KMS-11 (cell line): Measurements from ENCODE around the gene SMARCA5.

Source experiments
- H2AFZ ChIP-seq: fragments of 200-600 bp; sonication (generic); 2 replicates; pipeline ENCODE4 v1.6.1; 2016; ENCODE audit warnings: antibody characterized with exemption, mixed run types, low read depth
- H3K27ac ChIP-seq: fragments of 200-600 bp; sonication (generic); 2 replicates; pipeline ENCODE4 v1.6.1; 2016; ENCODE audit warnings: mild to moderate bottlenecking, mixed run types
- H3K27me3 ChIP-seq: fragments of 200-600 bp; sonication (generic); 2 replicates; pipeline ENCODE4 v1.6.1; 2017; ENCODE audit warnings: mild to moderate bottlenecking, low read depth, mixed run types, moderate library complexity; ENCODE audit not compliant: insufficient read depth
- H3K36me3 ChIP-seq: fragments of 200-600 bp; sonication (generic); 2 replicates; pipeline ENCODE4 v1.6.1; 2017; ENCODE audit warnings: mild to moderate bottlenecking, mixed run types; ENCODE audit not compliant: insufficient read depth
- H3K4me1 ChIP-seq: fragments of 200-600 bp; sonication (generic); 2 replicates; pipeline ENCODE4 v1.6.1; 2016; ENCODE audit warnings: mild to moderate bottlenecking, low read depth, mixed run types; ENCODE audit not compliant: poor library complexity, severe bottlenecking
- H3K4me2 ChIP-seq: fragments of 200-600 bp; sonication (generic); 2 replicates; pipeline ENCODE4 v1.7.0; 2016; ENCODE audit warnings: mild to moderate bottlenecking, mixed run types
- H3K4me3 ChIP-seq: fragments of 200-600 bp; sonication (generic); IDR thresholded peaks from 2 replicates; pipeline ENCODE4 v1.6.1; 2017; ENCODE audit warnings: low read depth, low read length, mixed read lengths; ENCODE audit not compliant: insufficient read depth
- H3K79me2 ChIP-seq: fragments of 200-600 bp; sonication (generic); 2 replicates; pipeline ENCODE4 v1.6.1; 2016; ENCODE audit warnings: low read depth, mixed run types; ENCODE audit not compliant: insufficient read depth
- H3K9ac ChIP-seq: fragments of 200-600 bp; sonication (generic); 2 replicates; pipeline ENCODE4 v1.6.1; 2016; ENCODE audit warnings: mild to moderate bottlenecking, mixed run types
- H4K20me1 ChIP-seq: fragments of 200-600 bp; sonication (generic); 2 replicates; pipeline ENCODE4 v1.6.1; 2016; ENCODE audit warnings: mild to moderate bottlenecking, mixed run types; ENCODE audit not compliant: insufficient read depth
- TF ChIP-seq, protein P1 (sequence below): fragments of 200-600 bp; sonication (generic); conservative IDR thresholded peaks from 2 replicates; pipeline ENCODE4 v1.6.1; 2017; ENCODE audit warnings: low read depth, mild to moderate bottlenecking, antibody characterized with exemption, low read length, moderate library complexity, mixed read lengths

SMARCA5 gene

DNA sequence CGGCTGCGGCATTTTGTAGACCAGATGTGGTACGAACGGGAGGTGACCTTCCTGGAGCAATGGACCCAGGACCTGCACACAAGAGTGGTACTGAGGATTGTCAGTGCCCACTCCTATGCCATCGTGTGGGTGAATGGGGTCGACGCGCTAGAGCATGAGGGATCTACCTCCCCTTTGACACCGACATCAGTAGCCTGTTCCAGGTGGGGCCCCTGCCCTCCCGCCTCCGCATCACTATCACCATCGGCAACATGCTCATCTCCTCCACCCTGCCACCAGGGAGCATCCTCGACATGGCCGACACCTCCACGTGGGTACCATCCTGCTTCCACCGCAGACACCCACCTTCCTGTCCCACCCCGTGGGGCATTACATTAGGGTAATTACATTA, 46.2 kb downstream of the SMARCA5 start:
- Histone ChIP-seq H3K27ac (no peak overlapping the region), H3K9ac (no peak overlapping the region), H3K4me3 (no peak overlapping the region)

DNA sequence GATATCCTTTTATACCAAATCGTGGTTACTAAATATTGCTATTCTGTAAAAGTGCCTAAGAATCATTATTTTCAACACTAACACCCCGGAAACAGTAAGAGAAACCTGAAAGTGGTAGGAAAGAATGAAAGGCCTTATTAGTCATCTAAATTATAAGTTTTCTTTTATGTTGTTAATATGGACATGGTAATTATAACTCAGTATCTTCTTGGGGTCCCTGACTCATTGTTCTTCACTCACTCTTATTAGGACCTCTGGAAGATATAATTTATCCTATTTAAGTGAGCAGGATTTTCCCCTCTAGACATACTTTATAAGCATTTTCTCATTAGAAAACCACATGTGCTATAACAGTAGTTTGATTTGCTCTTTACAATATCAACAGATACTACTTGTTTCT, 51.0 kb downstream of the SMARCA5 start:
- Histone ChIP-seq H3K4me2 (no peak overlapping the region), H3K4me3 (no peak overlapping the region), H3K27me3 (no peaks in the 10 kb centered on the region), H4K20me1 (no peaks in the 10 kb centered on the region), H3K36me3 (no peaks in the 10 kb centered on the region), H3K27ac (no peak overlapping the region), H3K4me1 (no peaks in the 10 kb centered on the region), H3K9ac (no peak overlapping the region), H3K79me2 (no peaks in the 10 kb centered on the region), H2AFZ (no peak overlapping the region)
- TF ChIP-seq, protein P1, sequence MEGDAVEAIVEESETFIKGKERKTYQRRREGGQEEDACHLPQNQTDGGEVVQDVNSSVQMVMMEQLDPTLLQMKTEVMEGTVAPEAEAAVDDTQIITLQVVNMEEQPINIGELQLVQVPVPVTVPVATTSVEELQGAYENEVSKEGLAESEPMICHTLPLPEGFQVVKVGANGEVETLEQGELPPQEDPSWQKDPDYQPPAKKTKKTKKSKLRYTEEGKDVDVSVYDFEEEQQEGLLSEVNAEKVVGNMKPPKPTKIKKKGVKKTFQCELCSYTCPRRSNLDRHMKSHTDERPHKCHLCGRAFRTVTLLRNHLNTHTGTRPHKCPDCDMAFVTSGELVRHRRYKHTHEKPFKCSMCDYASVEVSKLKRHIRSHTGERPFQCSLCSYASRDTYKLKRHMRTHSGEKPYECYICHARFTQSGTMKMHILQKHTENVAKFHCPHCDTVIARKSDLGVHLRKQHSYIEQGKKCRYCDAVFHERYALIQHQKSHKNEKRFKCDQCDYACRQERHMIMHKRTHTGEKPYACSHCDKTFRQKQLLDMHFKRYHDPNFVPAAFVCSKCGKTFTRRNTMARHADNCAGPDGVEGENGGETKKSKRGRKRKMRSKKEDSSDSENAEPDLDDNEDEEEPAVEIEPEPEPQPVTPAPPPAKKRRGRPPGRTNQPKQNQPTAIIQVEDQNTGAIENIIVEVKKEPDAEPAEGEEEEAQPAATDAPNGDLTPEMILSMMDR = no peak

More for the DNA sequence above, 46.2 kb downstream of the SMARCA5 start:
- H3K4me1 ChIP-seq = no peaks in the 10 kb centered on the region
- H3K79me2 ChIP-seq = no peaks in the 10 kb centered on the region
- TF ChIP-seq, protein P1 = no peak
- H3K4me2 ChIP-seq = no peak overlapping the region
- H2AFZ ChIP-seq = peak overlapping the region; percentile 38
- H4K20me1 ChIP-seq = no peaks in the 10 kb centered on the region
- no peaks in the 10 kb centered on the region for H3K27me3 ChIP-seq
- no peaks in the 10 kb centered on the region for H3K36me3 ChIP-seq

DNA sequence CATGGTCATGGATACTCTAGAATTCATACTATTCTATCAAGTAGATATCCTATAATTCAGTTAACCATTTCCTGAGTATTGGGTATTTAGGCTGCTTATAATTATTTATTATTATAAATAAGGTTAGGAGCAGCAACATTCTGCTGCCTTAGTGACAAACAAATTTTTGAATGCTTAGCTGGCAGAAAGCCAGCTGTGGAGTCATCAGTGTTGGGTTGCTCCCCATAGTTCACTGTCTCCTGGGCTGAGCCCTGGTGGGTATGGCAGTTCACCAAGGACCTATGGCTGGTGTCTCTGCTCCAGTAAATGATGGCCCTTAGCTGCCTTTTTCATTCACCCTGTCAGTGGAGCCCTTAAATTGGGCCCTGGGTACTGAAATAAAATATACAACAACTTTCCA, 61.8 kb downstream of the SMARCA5 start:
- Histone ChIP-seq H3K36me3 (no peaks in the 10 kb centered on the region), H2AFZ (no peak overlapping the region), H3K4me1 (no peaks in the 10 kb centered on the region), H3K4me2 (no peak overlapping the region), H3K27ac (no peak overlapping the region), H4K20me1 (no peaks in the 10 kb centered on the region), H3K4me3 (no peak overlapping the region), H3K79me2 (no peaks in the 10 kb centered on the region), H3K9ac (no peak overlapping the region), H3K27me3 (no peaks in the 10 kb centered on the region)
- TF ChIP-seq, protein P1 = no peak

DNA sequence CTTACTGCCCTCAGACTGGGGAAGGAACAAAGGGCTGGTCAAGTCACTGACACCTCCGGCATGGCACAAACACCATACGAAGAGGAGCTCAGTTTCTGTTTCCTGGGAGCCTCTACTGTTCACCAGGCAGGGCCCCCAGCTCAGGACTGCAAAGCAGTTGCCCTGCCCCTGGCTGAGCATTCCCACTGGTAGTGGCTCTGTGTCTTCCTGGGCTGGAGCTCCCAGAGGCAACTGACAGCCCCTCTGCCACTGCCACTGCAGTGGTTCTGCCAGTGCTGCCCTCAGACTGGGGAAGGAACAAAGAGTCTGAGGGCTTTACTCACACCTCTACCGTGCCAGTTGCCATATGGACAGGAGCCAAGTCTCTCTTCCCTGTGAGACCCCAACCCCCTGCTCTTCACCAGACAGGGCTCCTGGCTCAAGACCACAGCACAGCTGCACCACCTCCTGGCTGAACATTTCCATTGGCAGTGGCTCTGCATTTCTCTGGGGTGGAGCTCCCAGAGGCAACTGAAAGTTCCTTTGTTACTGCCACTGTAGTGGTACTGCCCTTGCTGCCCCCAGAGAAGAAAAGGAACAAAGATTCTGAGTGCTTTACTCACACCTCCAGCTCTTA, 67.9 kb downstream of the SMARCA5 start:
- H4K20me1 ChIP-seq = no peaks in the 10 kb centered on the region
- TF ChIP-seq, protein P1 = no peak
- no peak overlapping the region for H3K9ac ChIP-seq
- H3K27me3 ChIP-seq = no peaks in the 10 kb centered on the region
- no peak overlapping the region for H2AFZ ChIP-seq
- no peak overlapping the region for H3K27ac ChIP-seq
- no peaks in the 10 kb centered on the region for H3K4me1 ChIP-seq
- no peaks in the 10 kb centered on the region for H3K79me2 ChIP-seq
- H3K36me3 ChIP-seq = no peaks in the 10 kb centered on the region
- H3K4me2 ChIP-seq = no peak overlapping the region
- no peak overlapping the region for H3K4me3 ChIP-seq
